Neural crest cell (in vitro differentiated cells): ENCODE measurements around the gene KPTN. TPM values are rescaled to one million over a fixed set of nuclear protein-coding genes. Genes with fewer than 3 reads are reported as not detected.

Source experiments
- DNase-seq: peaks from one replicate; pipeline ENCODE4 v3.0.0; 2021; ENCODE audit warnings: low read depth, mixed read lengths, low spot score
- H3K27ac Mint-ChIP-seq: one replicate; pipeline ENCODE4 v1.8.0; 2021; ENCODE audit warnings: mild to moderate bottlenecking, mixed read lengths; ENCODE audit not compliant: unreplicated experiment
- H3K27me3 Mint-ChIP-seq: 2 replicates; pipeline ENCODE4 v1.8.0; 2021; ENCODE audit warnings: low read depth, mild to moderate bottlenecking, mixed read lengths
- H3K36me3 Mint-ChIP-seq: 2 replicates; pipeline ENCODE4 v1.8.0; 2021; ENCODE audit warnings: low read depth, mild to moderate bottlenecking, mixed read lengths
- H3K4me1 Mint-ChIP-seq: 2 replicates; pipeline ENCODE4 v1.8.0; 2021; ENCODE audit warnings: mixed read lengths
- H3K4me3 Mint-ChIP-seq: one replicate; pipeline ENCODE4 v1.8.0; 2021; ENCODE audit warnings: mild to moderate bottlenecking, mixed read lengths
- H3K9me3 Mint-ChIP-seq: 2 replicates; pipeline ENCODE4 v1.8.0; 2021; ENCODE audit warnings: mixed read lengths
- total RNA-seq: library from RNA; stranded (reverse); gene quantifications from 2 replicates; pipeline ENCODE4 v1.2.1, GENCODE V29; 2021
- TF ChIP-seq, protein P1 (sequence below): fragments of 200-600 bp; sonication (generic); conservative IDR thresholded peaks from 2 replicates; pipeline ENCODE4 v1.5.0; 2021; ENCODE audit warnings: antibody characterized with exemption, mild to moderate bottlenecking

KPTN gene
- total RNA-seq, 1 donor from 2014 or later, result 30.2 TPM

DNA sequence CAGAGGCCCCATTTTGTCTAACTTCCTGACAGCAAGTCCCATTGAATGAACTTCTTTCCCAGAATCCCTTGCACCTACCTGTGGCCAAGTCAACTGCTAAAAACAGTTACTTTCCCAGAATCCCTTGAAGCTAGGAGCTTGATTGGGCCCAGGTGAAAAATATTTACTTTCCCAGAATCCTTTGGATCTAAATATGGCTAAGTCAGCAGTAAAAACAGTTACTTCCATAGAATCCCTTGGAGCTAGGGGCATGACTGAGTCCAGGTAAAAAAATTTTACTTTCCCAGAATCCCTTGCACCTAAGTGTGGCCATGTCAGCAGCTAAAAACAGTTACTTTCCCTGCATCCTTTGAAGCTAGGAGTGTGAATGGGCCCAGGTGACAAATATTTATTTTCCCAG lies 51.5 kb downstream of the KPTN start:
- Mint-ChIP-seq H3K27ac (no peak overlapping the region), H3K4me1 (peaks cover 8% of the 10 kb centered on the region), H3K9me3 (no peaks in the 10 kb centered on the region), H3K4me3 (no peak overlapping the region), H3K27me3 (peaks cover 32% of the 10 kb centered on the region), H3K36me3 (no peaks in the 10 kb centered on the region)
- no peak for DNase-seq
- TF ChIP-seq, protein P1, sequence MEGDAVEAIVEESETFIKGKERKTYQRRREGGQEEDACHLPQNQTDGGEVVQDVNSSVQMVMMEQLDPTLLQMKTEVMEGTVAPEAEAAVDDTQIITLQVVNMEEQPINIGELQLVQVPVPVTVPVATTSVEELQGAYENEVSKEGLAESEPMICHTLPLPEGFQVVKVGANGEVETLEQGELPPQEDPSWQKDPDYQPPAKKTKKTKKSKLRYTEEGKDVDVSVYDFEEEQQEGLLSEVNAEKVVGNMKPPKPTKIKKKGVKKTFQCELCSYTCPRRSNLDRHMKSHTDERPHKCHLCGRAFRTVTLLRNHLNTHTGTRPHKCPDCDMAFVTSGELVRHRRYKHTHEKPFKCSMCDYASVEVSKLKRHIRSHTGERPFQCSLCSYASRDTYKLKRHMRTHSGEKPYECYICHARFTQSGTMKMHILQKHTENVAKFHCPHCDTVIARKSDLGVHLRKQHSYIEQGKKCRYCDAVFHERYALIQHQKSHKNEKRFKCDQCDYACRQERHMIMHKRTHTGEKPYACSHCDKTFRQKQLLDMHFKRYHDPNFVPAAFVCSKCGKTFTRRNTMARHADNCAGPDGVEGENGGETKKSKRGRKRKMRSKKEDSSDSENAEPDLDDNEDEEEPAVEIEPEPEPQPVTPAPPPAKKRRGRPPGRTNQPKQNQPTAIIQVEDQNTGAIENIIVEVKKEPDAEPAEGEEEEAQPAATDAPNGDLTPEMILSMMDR, result no peak

DNA sequence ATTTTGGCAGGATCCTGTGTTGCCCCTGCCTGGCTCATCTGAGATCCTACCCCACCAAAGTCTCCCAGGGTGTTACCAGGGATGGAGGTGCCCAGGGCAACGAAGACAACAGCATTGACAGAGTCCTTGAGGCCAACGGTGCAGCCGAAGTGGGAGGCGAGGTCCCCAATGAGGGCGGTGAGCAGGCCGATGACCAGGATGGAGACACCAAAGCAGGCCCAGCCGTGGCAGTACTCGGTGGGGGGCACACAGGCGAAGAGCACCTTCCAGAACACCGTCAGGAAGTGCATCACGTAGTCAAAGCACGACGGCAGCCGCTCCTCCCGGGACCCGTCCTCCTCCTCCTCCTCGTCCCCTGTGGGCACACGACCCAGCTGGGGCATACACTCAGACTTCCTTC lies 51.9 kb downstream of the KPTN start:
- H3K4me3 Mint-ChIP-seq, result no peak overlapping the region
- no peaks in the 10 kb centered on the region for H3K9me3 Mint-ChIP-seq
- no peaks in the 10 kb centered on the region for H3K36me3 Mint-ChIP-seq
- no peak overlapping the region for H3K27ac Mint-ChIP-seq
- peaks cover 8% of the 10 kb centered on the region for H3K4me1 Mint-ChIP-seq
- no peak for DNase-seq
- TF ChIP-seq, protein P1, result no peak
- H3K27me3 Mint-ChIP-seq, result peaks cover 28% of the 10 kb centered on the region

DNA sequence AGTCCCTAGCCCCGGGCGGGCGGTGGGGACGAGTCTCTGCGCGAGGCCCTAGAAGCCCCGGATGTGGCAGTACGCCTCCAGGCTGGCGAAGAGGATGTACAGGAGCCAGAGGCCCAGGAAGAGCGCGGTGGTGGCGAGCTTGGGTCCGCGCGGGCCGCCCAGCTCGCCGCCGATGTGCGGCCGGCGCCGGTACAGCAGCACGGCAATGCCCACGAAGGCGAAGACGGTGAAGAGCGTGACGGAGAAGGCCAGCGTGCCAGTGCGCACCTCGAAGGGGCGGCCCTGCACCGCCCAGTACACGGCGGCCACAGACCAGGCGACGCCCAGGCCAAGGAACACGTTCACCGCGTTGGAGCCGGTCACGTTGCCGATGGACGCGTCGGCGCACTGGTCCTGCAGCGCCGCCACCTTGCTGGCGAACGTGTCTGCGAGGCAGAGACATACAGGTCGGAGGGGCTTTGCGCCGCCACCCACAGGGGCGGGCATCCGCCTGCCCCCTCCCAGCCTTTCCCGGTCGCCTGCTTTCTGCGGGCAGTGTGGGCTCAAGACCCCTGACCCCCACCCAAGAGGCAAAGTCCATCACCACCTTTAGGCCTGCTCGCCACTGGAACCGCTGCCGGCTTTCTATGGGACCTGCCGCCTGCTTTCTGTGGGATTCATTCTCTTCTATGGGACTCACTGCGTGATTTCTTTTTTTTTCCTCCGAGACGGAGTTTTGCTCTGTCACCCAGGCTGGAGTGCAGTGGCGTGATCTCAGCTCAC lies 53.8 kb downstream of the KPTN start:
- Mint-ChIP-seq H3K27me3 (peaks cover 21% of the 10 kb centered on the region), H3K27ac (no peak overlapping the region)
- no peak for DNase-seq

DNA sequence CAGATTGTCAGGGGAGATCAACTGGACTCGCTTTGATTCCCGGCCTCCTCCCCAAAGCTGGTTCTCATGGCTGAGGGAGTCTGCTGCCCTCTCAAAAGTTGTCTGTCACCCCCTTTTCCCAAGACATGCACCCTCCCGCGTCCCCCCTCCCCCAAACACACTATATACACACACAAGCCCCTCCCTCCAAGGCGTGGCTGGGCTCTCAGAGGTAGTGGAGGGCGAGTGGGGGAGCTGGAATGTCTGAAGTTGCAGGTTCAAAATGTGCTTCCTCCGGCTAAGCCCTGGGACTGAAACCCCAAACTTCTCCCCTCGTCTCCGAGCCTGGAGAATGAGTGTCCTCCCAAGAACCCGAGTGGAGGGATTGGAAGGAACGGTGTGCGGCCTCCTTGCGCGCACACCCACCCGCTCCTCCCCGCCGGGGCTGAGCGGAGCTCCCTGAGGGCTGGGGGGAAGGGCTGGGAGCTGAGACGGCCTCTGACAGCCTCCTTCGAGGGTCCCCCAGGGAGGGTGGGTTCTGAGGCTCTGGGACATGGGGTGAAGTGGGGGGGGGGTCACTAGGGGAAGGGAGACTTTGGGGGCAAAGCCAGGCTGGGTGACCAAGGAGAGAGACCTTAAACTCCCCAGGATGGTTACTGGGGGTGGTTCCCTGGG lies 54.8 kb downstream of the KPTN start:
- Mint-ChIP-seq H3K27me3 (peaks cover 18% of the 10 kb centered on the region), H3K4me3 (no peak overlapping the region), H3K27ac (no peak overlapping the region), H3K9me3 (no peaks in the 10 kb centered on the region), H3K4me1 (no peaks in the 10 kb centered on the region), H3K36me3 (no peaks in the 10 kb centered on the region)
- DNase-seq, result no peak
- TF ChIP-seq, protein P1, result no peak

More for the DNA sequence above, 53.8 kb downstream of the KPTN start:
- Mint-ChIP-seq H3K9me3 (no peaks in the 10 kb centered on the region), H3K4me1 (no peaks in the 10 kb centered on the region), H3K36me3 (no peaks in the 10 kb centered on the region), H3K4me3 (no peak overlapping the region)
- TF ChIP-seq, protein P1, result peak; percentile 46

- H3K27me3 Mint-ChIP-seq, result peaks cover 17% of the 10 kb centered on the region
- no peaks in the 10 kb centered on the region for H3K9me3 Mint-ChIP-seq
- TF ChIP-seq, protein P1, result no peak
- peak; percentile 94 for DNase-seq
- H3K36me3 Mint-ChIP-seq, result no peaks in the 10 kb centered on the region
- H3K4me1 Mint-ChIP-seq, result peaks cover 2% of the 10 kb centered on the region
- H3K27ac Mint-ChIP-seq, result no peak overlapping the region
- no peak overlapping the region for H3K4me3 Mint-ChIP-seq
Observed at GRCh38 chr19:47428177-47428894, 55.7 kb downstream of the KPTN start.
